ENCODE measurements around the gene DPYSL5. TPM values are rescaled to one million over a fixed set of nuclear protein-coding genes. Genes with fewer than 3 reads are reported as not detected.

DPYSL5 gene
- total RNA-seq, 2 donors from 2014 or later: 0.24 to 0.35 TPM

DNA sequence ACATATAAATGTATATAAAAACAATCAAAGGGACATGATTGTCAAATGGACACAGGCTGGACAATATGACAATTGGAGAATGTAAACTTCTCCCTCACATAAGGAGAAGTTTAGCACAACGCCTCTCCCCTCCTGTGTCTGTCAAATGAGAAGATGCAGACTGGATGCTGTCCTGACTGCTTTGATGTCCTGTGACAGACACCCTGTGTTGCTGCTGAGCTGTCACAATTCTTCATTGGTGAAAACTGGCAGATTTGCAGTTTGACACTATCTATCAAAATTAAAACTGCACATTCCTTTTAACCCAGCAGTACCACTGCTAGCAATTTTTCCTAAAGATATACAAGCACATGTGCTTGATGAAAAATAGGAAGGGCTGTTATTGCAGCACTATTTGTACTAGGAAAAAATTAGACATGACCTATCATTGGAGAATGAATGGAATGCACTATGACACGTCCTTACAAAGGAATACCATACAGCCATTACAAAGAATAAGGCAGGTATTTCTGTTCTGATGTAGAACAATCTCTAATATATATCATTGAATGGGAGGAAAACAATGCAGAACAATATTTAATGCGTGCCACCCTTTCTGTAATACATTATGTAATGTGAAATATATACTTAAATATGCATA, 12.4 kb downstream of the DPYSL5 start:
- H3K27ac ChIP-seq: no peak overlapping the region
- no peak overlapping the region for H3K9ac ChIP-seq (ENCODE audit: low read depth in 2 of 2, low read length in 2 of 2)
- no peak overlapping the region for H3K4me3 ChIP-seq
- H3K4me1 ChIP-seq: no peaks in the 10 kb centered on the region
- H3K36me3 ChIP-seq: no peaks in the 10 kb centered on the region
- intact Hi-C loops (cut with DNase I): no loop called here
- TF ChIP-seq CTCF (IDR thresholded peaks at IDR 0.05): no peak
- DNase-seq: no peak
- peaks cover 7% of the 10 kb centered on the region for H3K27me3 ChIP-seq
- H3K9me3 ChIP-seq: no peaks in the 10 kb centered on the region

DNA sequence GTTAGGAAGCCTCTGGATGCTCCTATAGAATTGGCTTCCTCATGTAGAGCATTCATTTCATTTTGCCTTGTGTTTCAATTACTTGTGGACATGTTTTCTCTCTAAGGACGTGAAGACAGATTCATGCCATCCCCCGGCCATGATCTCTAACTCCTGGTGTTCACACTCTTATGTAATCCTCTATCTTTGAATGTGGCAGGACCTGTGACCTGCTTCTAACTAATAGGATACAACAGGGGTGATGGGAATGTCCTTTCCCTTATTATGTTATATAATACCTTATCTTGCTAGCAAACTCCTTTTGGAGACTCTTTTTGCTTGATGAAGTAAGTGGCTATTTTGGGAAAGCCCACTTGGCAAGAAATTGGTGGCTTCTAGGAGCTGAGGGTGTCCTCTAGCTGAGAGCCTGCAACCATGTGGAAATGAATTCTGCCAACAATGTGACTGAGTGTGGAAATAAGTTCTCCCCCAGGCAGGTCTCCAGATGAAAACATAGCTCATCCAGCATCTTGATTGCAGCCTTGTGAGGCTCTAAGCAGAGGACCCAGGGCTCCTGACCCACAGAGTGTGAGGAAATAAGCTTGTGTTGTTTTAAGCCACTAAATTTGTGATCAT, 13.8 kb downstream of the DPYSL5 start:
- no peak for DNase-seq
- Histone ChIP-seq H3K27ac (no peak overlapping the region), H3K27me3 (peaks cover 6% of the 10 kb centered on the region), H3K9ac (ENCODE audit: low read depth in 2 of 2, low read length in 2 of 2) (no peak overlapping the region), H3K4me1 (no peaks in the 10 kb centered on the region), H3K9me3 (no peaks in the 10 kb centered on the region), H3K36me3 (no peaks in the 10 kb centered on the region), H3K4me3 (no peak overlapping the region)
- no peak for TF ChIP-seq CTCF (IDR thresholded peaks at IDR 0.05)
- intact Hi-C loops (cut with DNase I): no loop called here

GRCh38 chr2:26864226-26864625, 16.3 kb downstream of the DPYSL5 start:
- no peaks in the 10 kb centered on the region for H3K4me1 ChIP-seq
- TF ChIP-seq CTCF (IDR thresholded peaks at IDR 0.05): no peak
- no peaks in the 10 kb centered on the region for H3K27me3 ChIP-seq
- intact Hi-C loops (cut with DNase I): no loop called here
- DNase-seq: no peak
- H3K9me3 ChIP-seq: no peaks in the 10 kb centered on the region
- no peak overlapping the region for H3K27ac ChIP-seq
- no peaks in the 10 kb centered on the region for H3K36me3 ChIP-seq
- no peak overlapping the region for H3K4me3 ChIP-seq
- no peak overlapping the region for H3K9ac ChIP-seq (ENCODE audit: low read depth in 2 of 2, low read length in 2 of 2)

- DNase-seq: no peak
- no peaks in the 10 kb centered on the region for H3K36me3 ChIP-seq
- no peak overlapping the region for H3K4me3 ChIP-seq
- no peak overlapping the region for H3K27ac ChIP-seq
- H3K4me1 ChIP-seq: no peaks in the 10 kb centered on the region
- no peak for TF ChIP-seq CTCF (IDR thresholded peaks at IDR 0.05)
- H3K27me3 ChIP-seq: no peaks in the 10 kb centered on the region
- no peak overlapping the region for H3K9ac ChIP-seq (ENCODE audit: low read depth in 2 of 2, low read length in 2 of 2)
- intact Hi-C loops (cut with DNase I): no loop called here
- no peaks in the 10 kb centered on the region for H3K9me3 ChIP-seq
Observed at GRCh38 chr2:26864646-26865045, 16.7 kb downstream of the DPYSL5 start.

DNA sequence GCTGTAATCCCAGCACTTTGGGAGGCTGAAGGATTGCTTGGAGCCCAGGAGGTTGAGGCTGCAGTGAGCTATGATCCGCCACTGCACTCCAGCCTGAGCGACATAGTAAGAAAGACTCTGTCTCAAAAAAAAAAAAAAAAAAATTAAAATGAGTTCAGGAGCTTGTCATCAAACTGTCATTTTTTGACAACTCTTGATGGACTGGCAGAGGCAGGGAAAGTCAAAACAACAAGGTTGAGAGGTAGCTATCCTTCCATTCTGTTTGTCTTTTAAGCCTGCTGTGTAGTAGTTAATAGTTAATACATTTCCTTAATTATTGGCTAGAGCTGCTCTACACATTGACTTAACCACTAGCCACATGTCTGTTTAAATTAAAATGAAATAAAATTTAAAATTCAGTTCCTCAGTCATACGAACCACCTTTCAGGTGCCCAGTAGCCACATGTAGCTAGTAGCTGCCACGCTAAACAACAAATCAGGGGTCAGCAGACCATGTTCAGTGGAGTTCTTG, 22.7 kb downstream of the DPYSL5 start:
- no peak overlapping the region for H3K4me3 ChIP-seq

More for the DNA sequence above, 22.7 kb downstream of the DPYSL5 start:
- intact Hi-C loops (cut with DNase I): no loop called here
- no peaks in the 10 kb centered on the region for H3K9me3 ChIP-seq
- TF ChIP-seq CTCF (IDR thresholded peaks at IDR 0.05): no peak
- no peak overlapping the region for H3K9ac ChIP-seq (ENCODE audit: low read depth in 2 of 2, low read length in 2 of 2)
- no peak overlapping the region for H3K27ac ChIP-seq
- H3K27me3 ChIP-seq: no peaks in the 10 kb centered on the region
- no peaks in the 10 kb centered on the region for H3K36me3 ChIP-seq
- H3K4me1 ChIP-seq: no peaks in the 10 kb centered on the region
- no peak for DNase-seq

All from colonic mucosa (tissue), 4 donors.